Lower leg skin (tissue), 4 donors: ENCODE data around the gene CDKL2. TPM values are rescaled to one million over a fixed set of nuclear protein-coding genes. Genes with fewer than 3 reads are reported as not detected.
A peak's percentile ranks its signal among the peaks of the same experiment; 100 is the strongest.
"Not testable (repeated sequence)": the region's sequence is repeated elsewhere in the genome, so short reads cannot be mapped to it uniquely, and the experiment has no call there.

Source experiments
- DNase-seq, 2 donors: peaks; one replicate each; pipeline ENCODE4 v3.0.0-alpha.2; 2019; ENCODE audit warnings: low spot score in 2 of 2
- H3K4me3 ChIP-seq: fragments of 200-600 bp; sonication (generic); 2 replicates; pipeline ENCODE4 v1.5.1; 2017; ENCODE audit warnings: mild to moderate bottlenecking, low read depth; ENCODE audit not compliant: poor library complexity, severe bottlenecking
- POLR2A ChIP-seq, 2 donors: fragments of 450-650 bp; IDR thresholded peaks; one replicate each; pipeline ENCODE4 v1.6.1; 2016 to 2017; ENCODE audit warnings: antibody characterized with exemption in 2 of 2, mild to moderate bottlenecking in 1 of 2, moderate library complexity in 1 of 2
- WGBS, 2 donors: methylation state at CpG; one replicate each; pipeline ENCODE4 v1.1.5; 2018; 5-methylcytosine and 5-hydroxymethylcytosine counted together
- intact Hi-C: fragments of 100-400 bp; cut with DNase I; formaldehyde crosslinking; loops from one replicate; pipeline ENCODE4 v1.15.0; 2023; ENCODE audit warnings: low total_unique reads
- total RNA-seq, 4 donors: library from RNA; depleted of rRNA; stranded (reverse); fragments of >200 nt; gene quantifications; one replicate each; pipeline ENCODE4 v1.1.0, GENCODE V29; 2016
- TF ChIP-seq, protein P1 (sequence below), 3 donors: fragments of 450-650 bp; IDR thresholded peaks; one replicate each; pipeline ENCODE4 v1.5.1; 2016; ENCODE audit warnings: antibody characterized with exemption in 3 of 3, mild to moderate bottlenecking in 3 of 3, moderate library complexity in 2 of 3

Gene CDKL2
- total RNA-seq, 4 donors from 2014 or later: 0.17 to 2.5 (median 0.95) TPM

GRCh38 chr4:75673027-75673958 is 43.0 kb upstream of the CDKL2 start, which contains the start of gene G3BP2:
Gene G3BP2 (minus strand): TSS chr4:75673411. CDS start chr4:75662025, 11,386 bp downstream.
- intact Hi-C loops: no loop called here
- TF ChIP-seq, protein P1, sequence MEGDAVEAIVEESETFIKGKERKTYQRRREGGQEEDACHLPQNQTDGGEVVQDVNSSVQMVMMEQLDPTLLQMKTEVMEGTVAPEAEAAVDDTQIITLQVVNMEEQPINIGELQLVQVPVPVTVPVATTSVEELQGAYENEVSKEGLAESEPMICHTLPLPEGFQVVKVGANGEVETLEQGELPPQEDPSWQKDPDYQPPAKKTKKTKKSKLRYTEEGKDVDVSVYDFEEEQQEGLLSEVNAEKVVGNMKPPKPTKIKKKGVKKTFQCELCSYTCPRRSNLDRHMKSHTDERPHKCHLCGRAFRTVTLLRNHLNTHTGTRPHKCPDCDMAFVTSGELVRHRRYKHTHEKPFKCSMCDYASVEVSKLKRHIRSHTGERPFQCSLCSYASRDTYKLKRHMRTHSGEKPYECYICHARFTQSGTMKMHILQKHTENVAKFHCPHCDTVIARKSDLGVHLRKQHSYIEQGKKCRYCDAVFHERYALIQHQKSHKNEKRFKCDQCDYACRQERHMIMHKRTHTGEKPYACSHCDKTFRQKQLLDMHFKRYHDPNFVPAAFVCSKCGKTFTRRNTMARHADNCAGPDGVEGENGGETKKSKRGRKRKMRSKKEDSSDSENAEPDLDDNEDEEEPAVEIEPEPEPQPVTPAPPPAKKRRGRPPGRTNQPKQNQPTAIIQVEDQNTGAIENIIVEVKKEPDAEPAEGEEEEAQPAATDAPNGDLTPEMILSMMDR (IDR thresholded peaks at IDR 0.05): no peak
- peak in 1 of 2 donors; percentile 81 for TF ChIP-seq POLR2A (IDR thresholded peaks at IDR 0.05)
- H3K4me3 ChIP-seq: peak within 1 kb of the TSS; percentile 98
- WGBS, 2 donors: 0 to 1% methylated on average over 56 to 74 of the region's 83 CpGs
- DNase-seq: peak; percentile 98 to 100

GRCh38 chr4:75672461-75673026 is 42.2 kb upstream of the CDKL2 start:
- TF ChIP-seq, protein P1 (IDR thresholded peaks at IDR 0.05): no peak
- no peak for TF ChIP-seq POLR2A (IDR thresholded peaks at IDR 0.05)
- H3K4me3 ChIP-seq: peak overlapping the region; percentile 98
- intact Hi-C loops: no loop called here
- WGBS, 2 donors: 0 to 1% methylated on average over 44 of the region's 44 CpGs
- DNase-seq: peak; percentile 56 to 94

GRCh38 chr4:75671802-75672421 is 41.6 kb upstream of the CDKL2 start:
- intact Hi-C loops: no loop called here
- peak overlapping the region; percentile 98 for H3K4me3 ChIP-seq
- TF ChIP-seq POLR2A (IDR thresholded peaks at IDR 0.05): no peak
- TF ChIP-seq, protein P1 (IDR thresholded peaks at IDR 0.05): no peak
- no peak for DNase-seq
- WGBS, 2 donors: 10 to 12% methylated on average over 10 of the region's 10 CpGs

DNA sequence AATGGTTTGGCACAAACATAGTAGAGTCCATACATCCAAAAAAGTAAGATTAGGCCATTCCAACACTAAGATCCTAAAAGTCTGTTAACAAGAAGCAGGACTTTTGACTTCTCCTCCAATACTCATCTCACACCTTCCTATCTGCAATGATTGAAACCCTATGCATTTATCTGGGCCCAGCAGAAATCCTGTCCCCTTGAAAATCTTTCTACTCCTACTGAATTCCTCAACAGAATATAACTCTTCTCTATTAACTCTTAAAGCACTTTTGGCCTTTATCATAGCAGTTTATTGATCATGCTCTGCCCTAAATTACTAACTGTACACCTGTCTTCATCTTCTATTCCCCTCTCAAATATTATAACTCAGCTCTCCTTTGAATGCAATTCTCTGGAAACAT is 38.3 kb upstream of the CDKL2 start:
- DNase-seq: no peak
- no peak overlapping the region for H3K4me3 ChIP-seq
- intact Hi-C loops: no loop called here
- TF ChIP-seq, protein P1 (IDR thresholded peaks at IDR 0.05): no peak
- TF ChIP-seq POLR2A (IDR thresholded peaks at IDR 0.05): no peak

- DNase-seq, intact Hi-C loops, H3K4me3 ChIP-seq: not testable (repeated sequence)
- WGBS, 2 donors: 84 to 88% methylated on average over 7 of the region's 7 CpGs
Observed at GRCh38 chr4:75667636-75668035, 37.3 kb upstream of the CDKL2 start.

DNA sequence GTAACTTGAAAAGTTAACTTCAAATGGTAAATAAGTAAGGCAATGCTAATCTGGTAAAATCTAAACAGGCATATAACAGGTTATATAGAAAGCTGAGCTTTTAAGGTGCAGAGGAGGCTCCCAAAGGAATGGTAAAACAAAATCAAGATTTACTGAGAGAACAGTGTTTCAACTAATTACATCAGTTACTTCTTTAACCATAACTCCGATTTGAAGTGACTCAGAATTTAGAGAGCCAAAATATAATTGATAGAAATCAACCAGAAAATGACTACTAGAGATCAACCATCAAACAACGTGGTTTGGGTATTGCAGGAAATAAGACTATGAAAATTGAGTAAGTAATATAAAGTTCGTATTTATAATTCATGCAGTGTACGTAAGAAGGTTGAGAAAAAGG is 36.0 kb upstream of the CDKL2 start:
- DNase-seq: no peak
- intact Hi-C loops: no loop called here

DNA sequence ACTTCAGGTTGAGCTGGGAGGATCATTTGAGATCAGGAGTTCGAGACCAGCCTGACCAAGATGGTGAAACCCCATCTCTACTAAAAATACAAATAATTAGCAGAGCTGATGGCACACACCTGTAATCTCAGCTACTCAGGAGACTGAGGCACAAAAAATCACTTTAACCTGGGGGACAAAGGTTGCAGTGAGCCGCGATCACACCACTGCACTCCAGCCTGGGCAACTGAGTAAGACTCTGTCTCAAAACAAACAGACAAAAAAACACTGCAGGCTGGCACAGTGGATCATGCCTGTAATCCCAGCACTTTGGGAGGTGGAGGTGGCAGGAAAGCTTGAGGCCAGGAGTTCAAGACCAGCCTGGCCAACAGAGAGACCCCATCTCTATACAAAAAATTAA is 34.3 kb upstream of the CDKL2 start:
- H3K4me3 ChIP-seq, intact Hi-C loops, DNase-seq: not testable (repeated sequence)
- 98 to 99% methylated on average over 3 of the region's 3 CpGs for WGBS, 2 donors

More for the DNA sequence above, 36.0 kb upstream of the CDKL2 start:
- WGBS, 2 donors: 62 to 64% methylated on average over 4 of the region's 4 CpGs
- TF ChIP-seq, protein P1 (IDR thresholded peaks at IDR 0.05): no peak
- no peak for TF ChIP-seq POLR2A (IDR thresholded peaks at IDR 0.05)
- no peak overlapping the region for H3K4me3 ChIP-seq
